ENCODE measurements around the gene PPP1R9A.

The PPP1R9A gene

GRCh38 chr7:94907026-94907810, at the start of gene PPP1R9A:
TSS of gene PPP1R9A (plus strand) at chr7:94907594. CDS start at chr7:94910114, 2,520 bp downstream.
- DNase-seq: no peak

DNA sequence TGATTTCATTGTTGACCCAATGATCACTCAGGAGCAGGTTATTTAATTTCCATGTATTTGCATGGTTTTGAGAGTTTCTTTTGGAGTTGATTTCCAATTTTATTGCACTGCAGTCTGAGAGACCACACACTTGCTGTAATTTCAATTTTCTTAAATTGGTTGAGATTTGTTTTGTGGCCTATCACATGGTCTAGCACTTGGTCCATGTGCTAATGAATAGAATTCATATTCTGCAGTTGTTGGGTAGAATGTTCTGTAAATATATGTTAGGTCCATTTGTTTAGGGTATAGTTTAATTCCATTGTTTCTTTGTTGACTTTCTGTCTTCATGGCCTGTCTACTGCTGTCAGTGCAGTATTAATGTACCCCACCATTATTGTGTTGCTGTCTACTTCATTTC, 36.3 kb upstream of the PPP1R9A start:
- no peak for DNase-seq

DNA sequence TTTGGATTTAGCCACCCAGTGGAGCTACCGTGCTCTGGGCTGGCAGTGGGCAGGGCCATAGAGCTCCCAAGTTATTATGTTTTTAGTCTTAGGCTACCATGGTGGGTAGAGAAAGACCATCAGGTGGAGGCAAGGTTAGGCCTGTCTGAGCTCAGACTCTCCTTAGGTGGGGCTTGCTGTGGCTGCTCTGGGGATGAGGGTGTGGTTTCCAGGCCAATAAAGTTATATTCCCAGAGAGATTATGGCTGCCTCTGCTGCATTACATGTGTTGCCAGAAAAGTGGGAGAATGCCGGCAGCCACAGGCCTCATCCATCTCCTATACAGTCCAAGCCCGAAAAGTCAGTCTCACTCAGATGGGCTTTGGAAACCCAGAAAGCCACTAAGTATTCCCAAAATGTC, 34.2 kb upstream of the PPP1R9A start:
- DNase-seq: no peak

- no peak for DNase-seq
Measured at GRCh38 chr7:94874036-94874785, 33.2 kb upstream of the PPP1R9A start.

DNA sequence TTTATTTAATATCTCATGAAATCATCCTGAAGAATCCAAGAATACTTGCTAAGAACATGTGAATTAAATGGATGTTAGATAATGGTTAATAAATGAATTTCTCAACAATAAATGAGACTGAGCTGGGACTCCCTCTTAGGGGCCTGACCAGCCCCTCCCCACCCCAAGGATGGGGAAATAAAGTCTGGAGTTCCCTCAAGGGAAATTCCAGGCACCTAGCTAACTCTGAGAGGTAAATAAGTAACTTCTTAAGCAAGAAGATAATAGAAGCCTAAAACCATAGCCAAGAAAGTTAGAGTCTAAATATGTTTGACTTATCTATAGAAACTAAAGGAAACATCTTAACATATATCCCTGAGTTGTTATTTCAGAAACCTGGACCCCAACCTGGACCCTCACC, 32.2 kb upstream of the PPP1R9A start:
- DNase-seq: no peak

- DNase-seq: no peak
Measured at GRCh38 chr7:94877731-94878670, 29.4 kb upstream of the PPP1R9A start.

DNA sequence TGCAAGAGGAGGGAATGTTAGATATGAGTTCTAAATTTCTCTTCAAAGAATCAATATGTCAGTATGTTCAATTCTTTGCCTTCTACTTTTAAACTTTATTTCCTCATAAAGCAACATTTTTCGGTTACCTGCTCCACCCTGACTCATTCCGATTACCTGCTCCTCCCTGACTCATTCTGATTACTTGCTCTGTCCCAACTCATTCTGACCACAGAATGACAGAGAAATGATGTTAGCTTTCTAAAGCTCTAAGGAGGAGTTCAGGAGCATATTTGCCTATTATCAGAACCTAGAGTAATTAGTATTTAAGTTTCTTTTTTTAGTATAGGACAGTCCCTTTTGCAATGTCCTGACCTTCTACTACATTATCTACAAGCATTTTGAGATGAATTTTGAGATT, 24.5 kb upstream of the PPP1R9A start:
- DNase-seq: no peak

DNA sequence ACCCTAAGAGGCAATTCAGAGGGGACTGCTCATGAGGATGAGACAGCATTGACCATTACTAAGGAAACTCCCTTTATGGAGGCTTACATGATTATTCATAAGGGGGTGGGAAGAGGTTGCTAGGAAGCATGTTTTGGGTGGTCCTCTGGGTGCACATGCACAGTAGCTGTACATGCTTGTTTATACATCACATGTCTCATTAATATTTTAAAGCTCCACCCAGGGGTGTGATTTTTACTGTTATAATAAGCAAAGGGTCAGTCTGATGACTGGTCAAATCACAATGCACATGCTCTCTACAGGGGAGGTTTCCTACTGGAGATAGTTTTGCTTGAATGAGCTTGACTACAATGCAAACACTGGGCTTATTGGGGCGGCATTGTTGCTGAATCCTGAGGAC, 23.8 kb upstream of the PPP1R9A start:
- no peak for DNase-seq

DNA sequence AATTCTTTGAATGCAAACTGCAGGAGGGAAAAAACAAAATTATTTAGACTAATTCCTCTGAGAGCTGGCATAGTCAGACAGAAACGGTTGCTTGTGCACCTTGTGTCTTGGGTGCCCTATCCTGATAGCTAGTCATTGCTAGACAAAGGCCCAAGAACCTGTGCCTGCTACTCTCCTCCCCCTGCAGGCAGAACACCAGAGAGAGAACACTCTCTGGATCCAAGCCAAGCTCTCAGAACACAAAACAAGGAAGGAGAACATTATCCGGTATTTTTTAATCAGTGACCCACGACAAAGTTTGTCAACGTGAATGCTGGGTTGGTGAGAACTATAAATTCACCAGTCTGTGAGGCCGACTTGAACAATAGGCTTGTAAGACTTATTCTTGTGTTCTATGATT, 18.8 kb upstream of the PPP1R9A start:
- DNase-seq: no peak

- DNase-seq: no peak
Measured at GRCh38 chr7:94888995-94889523, 18.3 kb upstream of the PPP1R9A start.

- no peak for DNase-seq
Measured at GRCh38 chr7:94890216-94890615, 17.2 kb upstream of the PPP1R9A start.

DNA sequence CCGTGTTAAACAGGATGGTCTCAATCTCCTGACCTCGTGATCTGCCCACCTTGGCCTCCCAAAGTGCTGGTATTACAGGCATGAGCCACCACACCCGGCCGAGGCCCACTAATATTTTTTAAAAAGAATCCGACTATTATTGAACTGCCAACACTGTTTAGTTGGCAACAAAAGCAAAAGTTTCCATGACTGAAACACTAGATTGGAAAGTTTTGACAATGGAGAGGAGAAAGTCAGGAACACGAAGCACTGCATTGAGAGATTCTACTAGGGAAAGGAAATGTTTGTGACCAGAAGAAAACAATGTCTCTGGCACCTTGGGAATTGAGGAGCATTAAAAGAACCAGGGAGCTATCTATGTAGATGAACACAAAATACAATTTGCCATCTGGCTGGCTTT, 13.7 kb upstream of the PPP1R9A start:
- DNase-seq: no peak

GRCh38 chr7:94897541-94897940, 9.9 kb upstream of the PPP1R9A start:
- DNase-seq: no peak

DNA sequence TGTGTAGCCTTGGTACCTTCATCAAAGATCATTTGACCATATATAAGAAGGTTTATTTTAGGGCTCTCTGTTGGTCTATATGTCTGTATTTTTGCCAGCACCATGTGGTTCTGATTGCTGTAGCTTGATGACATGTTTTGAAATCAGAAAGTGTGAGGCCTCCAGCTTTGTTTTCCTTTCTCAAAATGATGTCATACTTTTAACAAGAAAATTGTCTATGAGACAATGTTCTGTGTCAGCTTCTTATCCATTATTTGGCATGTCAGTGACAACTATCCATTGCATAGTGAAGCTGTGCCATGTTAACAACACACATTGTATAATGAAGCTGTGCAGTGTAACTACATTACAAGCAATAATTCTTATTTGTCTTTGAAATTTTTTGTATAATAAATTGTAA, 9.1 kb upstream of the PPP1R9A start:
- no peak for DNase-seq

DNA sequence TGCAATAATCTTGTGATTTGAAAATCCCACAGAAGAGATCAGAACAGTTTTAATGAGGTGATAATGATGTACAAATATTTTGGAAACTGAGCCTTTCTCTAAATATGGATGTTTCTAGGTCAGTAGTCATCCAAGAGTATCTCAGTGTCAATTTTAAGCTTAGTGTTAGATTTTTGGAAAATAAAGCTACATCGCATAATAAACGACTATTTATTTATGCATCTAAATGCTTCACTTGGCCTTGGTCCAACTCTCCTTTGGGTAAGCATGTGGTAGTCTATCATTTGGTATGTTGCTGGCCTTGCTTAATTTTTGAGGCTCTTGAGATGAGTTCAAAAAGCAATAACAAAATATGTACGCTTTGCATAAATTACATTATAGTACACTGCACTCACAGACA, 5.4 kb upstream of the PPP1R9A start:
- DNase-seq: no peak

- no peak for DNase-seq
Measured at GRCh38 chr7:94903971-94904370, 3.4 kb upstream of the PPP1R9A start.

- DNase-seq: no peak
Measured at GRCh38 chr7:94904982-94905381, 2.4 kb upstream of the PPP1R9A start.

DNA sequence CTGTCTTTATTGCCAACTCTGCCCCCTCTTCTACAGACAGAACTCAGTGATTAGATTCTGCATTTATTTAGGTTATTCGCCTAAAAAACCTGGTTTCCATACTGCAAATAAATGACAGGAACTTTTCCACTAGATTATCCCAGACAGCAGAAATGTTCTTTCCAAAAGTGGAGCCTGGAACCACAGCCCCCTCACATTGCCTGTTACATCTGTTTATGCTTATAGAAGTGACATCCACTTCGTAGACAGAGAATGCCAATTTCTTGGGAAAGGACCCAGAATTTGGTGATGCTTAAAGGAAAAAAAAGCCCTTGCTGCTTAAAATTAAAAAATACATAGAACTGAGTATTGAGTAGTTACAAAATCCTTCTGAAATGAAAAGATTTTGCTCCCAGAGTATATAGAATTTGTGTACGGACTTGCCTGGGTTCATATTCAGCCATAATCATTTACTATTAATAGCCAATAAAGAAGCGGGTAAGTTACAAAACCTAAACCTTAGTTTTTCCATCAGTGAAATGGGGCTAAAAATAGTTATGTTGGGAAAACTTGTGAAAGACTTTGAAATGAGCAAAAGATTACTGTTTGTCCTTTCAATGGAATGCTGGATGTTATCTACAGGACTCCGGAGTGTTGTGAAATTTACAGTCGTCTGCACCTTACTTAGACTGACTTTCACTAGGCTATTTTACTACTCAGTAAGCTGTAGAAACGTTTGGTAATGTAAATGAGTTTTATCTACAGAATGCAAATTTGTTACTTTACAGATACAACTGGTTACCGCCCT, 1.1 kb upstream of the PPP1R9A start:
- no peak for DNase-seq

DNA sequence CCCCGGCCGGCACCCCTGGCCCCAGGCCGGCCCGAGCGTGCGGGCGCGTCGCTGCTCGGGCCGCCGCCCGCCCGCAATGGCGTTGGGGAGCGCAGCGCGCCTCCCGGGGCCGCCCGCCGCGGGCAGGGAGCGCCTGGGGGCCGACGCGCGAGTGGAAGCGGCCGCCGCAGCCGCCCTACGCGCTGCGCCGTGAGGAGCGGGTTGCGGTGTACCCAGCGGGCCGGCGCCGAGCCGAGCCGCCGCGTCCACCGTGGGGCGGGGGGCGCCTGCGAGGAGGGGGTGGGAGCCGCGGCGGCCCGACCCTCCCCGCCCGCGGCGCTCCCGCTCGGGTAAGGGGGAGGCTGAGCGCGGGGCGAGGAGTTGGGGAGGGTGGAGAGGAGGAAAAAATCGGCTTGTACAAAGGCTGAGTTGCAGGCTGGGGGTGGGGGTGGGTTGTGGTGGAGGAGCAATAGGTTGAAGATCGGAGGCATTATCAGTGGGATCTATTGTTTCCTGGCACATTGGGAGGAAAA, 473 bp downstream of the PPP1R9A start:
- no peak for DNase-seq

- no peak for DNase-seq
Measured at GRCh38 chr7:94908323-94909178, 1.2 kb downstream of the PPP1R9A start.

GRCh38 chr7:94909179-94909466, 1.7 kb downstream of the PPP1R9A start:
- no peak for DNase-seq
